Measurements from ENCODE around the gene PI3. TPM values are rescaled to one million over a fixed set of nuclear protein-coding genes. Genes with fewer than 3 reads are reported as not detected.
"Not testable (repeated sequence)": the region's sequence is repeated elsewhere in the genome, so short reads cannot be mapped to it uniquely, and the experiment has no call there.

Gene PI3
- total and polyA plus RNA-seq, 5 donors from 2014 or later, result not detected

- DNase-seq, result no peak
- ATAC-seq (ENCODE audit: low read depth in 2 of 2), result no peak
- H3K27me3 Mint-ChIP-seq, result peaks cover 32% of the 10 kb centered on the region
Observed at GRCh38 chr20:45152405-45152804, 22.3 kb upstream of the PI3 start.

GRCh38 chr20:45153147-45153546 is 21.6 kb upstream of the PI3 start:
- Histone ChIP-seq H3K36me3 (ENCODE audit: control insufficient read depth, insufficient read depth, low read length) (no peaks in the 10 kb centered on the region), H3K4me3 (ENCODE audit: low read depth, low read length) (no peak overlapping the region), H3K27ac (ENCODE audit: insufficient read depth, low read length, poor library complexity, severe bottlenecking) (no peak overlapping the region), H3K27me3 (ENCODE audit: control insufficient read depth, insufficient read depth, low read length) (peaks cover 18% of the 10 kb centered on the region), H3K9me3 (ENCODE audit: control insufficient read depth in 2 of 2, low read length in 2 of 2) (peaks cover 3 to 4% of the 10 kb centered on the region in 2 experiments), H3K4me1 (ENCODE audit: control insufficient read depth, insufficient read depth, low read length, poor library complexity, severe bottlenecking) (no peaks in the 10 kb centered on the region)
- Mint-ChIP-seq H3K9me3 (peaks cover 0 to 6% (median 3%) of the 10 kb centered on the region in 7 donors), H3K36me3 (no peaks in the 10 kb centered on the region), H3K27me3 (peaks cover 34% of the 10 kb centered on the region), H3K27ac (no peak overlapping the region), H3K4me1 (no peaks in the 10 kb centered on the region), H3K4me3 (no peak overlapping the region)
- no peak for DNase-seq
- ATAC-seq (ENCODE audit: low read depth in 2 of 2), result no peak

More at GRCh38 chr20:45152405-45152804, 22.3 kb upstream of the PI3 start:
- Histone ChIP-seq H3K4me3 (ENCODE audit: low read depth, low read length) (no peak overlapping the region), H3K36me3 (ENCODE audit: control insufficient read depth, insufficient read depth, low read length) (no peaks in the 10 kb centered on the region), H3K27me3 (ENCODE audit: control insufficient read depth, insufficient read depth, low read length) (peaks cover 18% of the 10 kb centered on the region), H3K27ac (ENCODE audit: insufficient read depth, low read length, poor library complexity, severe bottlenecking) (no peak overlapping the region), H3K9me3 (ENCODE audit: control insufficient read depth in 2 of 2, low read length in 2 of 2) (peaks cover 0 to 2% of the 10 kb centered on the region in 2 experiments), H3K4me1 (ENCODE audit: control insufficient read depth, insufficient read depth, low read length, poor library complexity, severe bottlenecking) (no peaks in the 10 kb centered on the region)
- Mint-ChIP-seq H3K27ac (no peak overlapping the region), H3K4me3 (no peak overlapping the region), H3K9me3 (peaks cover 0 to 6% (median 3%) of the 10 kb centered on the region in 7 donors), H3K36me3 (no peaks in the 10 kb centered on the region), H3K4me1 (no peaks in the 10 kb centered on the region)

- Histone ChIP-seq H3K27ac (ENCODE audit: insufficient read depth, low read length, poor library complexity, severe bottlenecking) (no peak overlapping the region), H3K4me3 (ENCODE audit: low read depth, low read length) (no peak overlapping the region), H3K4me1 (ENCODE audit: control insufficient read depth, insufficient read depth, low read length, poor library complexity, severe bottlenecking) (no peaks in the 10 kb centered on the region), H3K36me3 (ENCODE audit: control insufficient read depth, insufficient read depth, low read length) (no peaks in the 10 kb centered on the region), H3K27me3 (ENCODE audit: control insufficient read depth, insufficient read depth, low read length) (peaks cover 21% of the 10 kb centered on the region), H3K9me3 (ENCODE audit: control insufficient read depth in 2 of 2, low read length in 2 of 2) (peaks cover 8 to 9% of the 10 kb centered on the region in 2 experiments)
- no peak for ATAC-seq (ENCODE audit: low read depth in 2 of 2)
- peaks cover 39% of the 10 kb centered on the region for H3K27me3 Mint-ChIP-seq
- H3K4me3 Mint-ChIP-seq, result no peak overlapping the region
- H3K27ac Mint-ChIP-seq, result no peak overlapping the region
- H3K4me1 Mint-ChIP-seq, result no peaks in the 10 kb centered on the region
- DNase-seq, result no peak
- H3K36me3 Mint-ChIP-seq, result no peaks in the 10 kb centered on the region
- peaks cover 0 to 12% (median 5%) of the 10 kb centered on the region in 7 donors for H3K9me3 Mint-ChIP-seq
Observed at GRCh38 chr20:45153752-45154151, 20.9 kb upstream of the PI3 start.

- Mint-ChIP-seq H3K27me3 (peaks cover 42% of the 10 kb centered on the region), H3K4me1 (no peaks in the 10 kb centered on the region), H3K9me3 (peaks cover 0 to 17% (median 5%) of the 10 kb centered on the region in 7 donors), H3K36me3 (no peaks in the 10 kb centered on the region), H3K4me3 (no peak overlapping the region), H3K27ac (no peak overlapping the region)
- Histone ChIP-seq H3K27me3 (ENCODE audit: control insufficient read depth, insufficient read depth, low read length) (peaks cover 21% of the 10 kb centered on the region), H3K36me3 (ENCODE audit: control insufficient read depth, insufficient read depth, low read length) (no peaks in the 10 kb centered on the region), H3K9me3 (ENCODE audit: control insufficient read depth in 2 of 2, low read length in 2 of 2) (peaks cover 13% of the 10 kb centered on the region in 2 experiments), H3K27ac (ENCODE audit: insufficient read depth, low read length, poor library complexity, severe bottlenecking) (no peak overlapping the region), H3K4me1 (ENCODE audit: control insufficient read depth, insufficient read depth, low read length, poor library complexity, severe bottlenecking) (no peaks in the 10 kb centered on the region), H3K4me3 (ENCODE audit: low read depth, low read length) (no peak overlapping the region)
- no peak for ATAC-seq (ENCODE audit: low read depth in 2 of 2)
- no peak for DNase-seq
Observed at GRCh38 chr20:45154183-45154582, 20.5 kb upstream of the PI3 start.

GRCh38 chr20:45154794-45155193 is 19.9 kb upstream of the PI3 start:
- Mint-ChIP-seq H3K27me3 (peaks cover 38% of the 10 kb centered on the region), H3K9me3 (peaks cover 0 to 19% (median 5%) of the 10 kb centered on the region in 7 donors)
- H3K36me3 ChIP-seq (ENCODE audit: control insufficient read depth, insufficient read depth, low read length); DNase-seq; H3K4me3 ChIP-seq (ENCODE audit: low read depth, low read length); H3K4me1 ChIP-seq (ENCODE audit: control insufficient read depth, insufficient read depth, low read length, poor library complexity, severe bottlenecking); H3K27ac Mint-ChIP-seq; ATAC-seq (ENCODE audit: low read depth in 2 of 2); H3K36me3 Mint-ChIP-seq; H3K4me3 Mint-ChIP-seq; H3K27ac ChIP-seq (ENCODE audit: insufficient read depth, low read length, poor library complexity, severe bottlenecking); H3K4me1 Mint-ChIP-seq: not testable (repeated sequence)
- Histone ChIP-seq H3K9me3 (ENCODE audit: control insufficient read depth in 2 of 2, low read length in 2 of 2) (peaks cover 16 to 17% of the 10 kb centered on the region in 2 experiments), H3K27me3 (ENCODE audit: control insufficient read depth, insufficient read depth, low read length) (peaks cover 25% of the 10 kb centered on the region)

- Histone ChIP-seq H3K36me3 (ENCODE audit: control insufficient read depth, insufficient read depth, low read length) (no peaks in the 10 kb centered on the region), H3K27me3 (ENCODE audit: control insufficient read depth, insufficient read depth, low read length) (peaks cover 15% of the 10 kb centered on the region), H3K4me1 (ENCODE audit: control insufficient read depth, insufficient read depth, low read length, poor library complexity, severe bottlenecking) (no peaks in the 10 kb centered on the region), H3K27ac (ENCODE audit: insufficient read depth, low read length, poor library complexity, severe bottlenecking) (no peak overlapping the region), H3K4me3 (ENCODE audit: low read depth, low read length) (no peak overlapping the region), H3K9me3 (ENCODE audit: control insufficient read depth in 2 of 2, low read length in 2 of 2) (peaks cover 16 to 17% of the 10 kb centered on the region in 2 experiments)
- DNase-seq, result no peak
- Mint-ChIP-seq H3K27ac (no peak overlapping the region), H3K9me3 (peaks cover 0 to 27% (median 5%) of the 10 kb centered on the region in 7 donors), H3K27me3 (peaks cover 47% of the 10 kb centered on the region), H3K4me1 (no peaks in the 10 kb centered on the region), H3K36me3 (no peaks in the 10 kb centered on the region), H3K4me3 (no peak overlapping the region)
- ATAC-seq (ENCODE audit: low read depth in 2 of 2), result no peak
Observed at GRCh38 chr20:45156713-45157112, 18.0 kb upstream of the PI3 start.

- Mint-ChIP-seq H3K9me3 (peaks cover 0 to 34% (median 7%) of the 10 kb centered on the region in 7 donors), H3K4me3 (no peak overlapping the region), H3K27me3 (peaks cover 57% of the 10 kb centered on the region), H3K4me1 (no peaks in the 10 kb centered on the region), H3K27ac (no peak overlapping the region), H3K36me3 (no peaks in the 10 kb centered on the region)
- Histone ChIP-seq H3K36me3 (ENCODE audit: control insufficient read depth, insufficient read depth, low read length) (no peaks in the 10 kb centered on the region), H3K27me3 (ENCODE audit: control insufficient read depth, insufficient read depth, low read length) (peaks cover 13% of the 10 kb centered on the region), H3K4me1 (ENCODE audit: control insufficient read depth, insufficient read depth, low read length, poor library complexity, severe bottlenecking) (no peaks in the 10 kb centered on the region), H3K4me3 (ENCODE audit: low read depth, low read length) (no peak overlapping the region), H3K9me3 (ENCODE audit: control insufficient read depth in 2 of 2, low read length in 2 of 2) (peaks cover 17 to 25% of the 10 kb centered on the region in 2 experiments), H3K27ac (ENCODE audit: insufficient read depth, low read length, poor library complexity, severe bottlenecking) (no peak overlapping the region)
- DNase-seq, result no peak
- no peak for ATAC-seq (ENCODE audit: low read depth in 2 of 2)
Observed at GRCh38 chr20:45157962-45158361, 16.7 kb upstream of the PI3 start.

GRCh38 chr20:45163083-45163803 is 11.5 kb upstream of the PI3 start:
- DNase-seq, result no peak
- Mint-ChIP-seq H3K27ac (no peak overlapping the region), H3K4me1 (no peaks in the 10 kb centered on the region), H3K27me3 (peaks cover 52% of the 10 kb centered on the region), H3K4me3 (no peak overlapping the region), H3K9me3 (peaks cover 0 to 41% (median 10%) of the 10 kb centered on the region in 7 donors), H3K36me3 (no peaks in the 10 kb centered on the region)
- H3K27ac ChIP-seq (ENCODE audit: insufficient read depth, low read length, poor library complexity, severe bottlenecking), result no peak overlapping the region
- peaks cover 13 to 21% of the 10 kb centered on the region in 2 experiments for H3K9me3 ChIP-seq (ENCODE audit: control insufficient read depth in 2 of 2, low read length in 2 of 2)
- H3K27me3 ChIP-seq (ENCODE audit: control insufficient read depth, insufficient read depth, low read length), result peaks cover 22% of the 10 kb centered on the region
- no peak for ATAC-seq (ENCODE audit: low read depth in 2 of 2)
- H3K4me1 ChIP-seq (ENCODE audit: control insufficient read depth, insufficient read depth, low read length, poor library complexity, severe bottlenecking), result no peaks in the 10 kb centered on the region
- H3K36me3 ChIP-seq (ENCODE audit: control insufficient read depth, insufficient read depth, low read length), result no peaks in the 10 kb centered on the region
- no peak overlapping the region for H3K4me3 ChIP-seq (ENCODE audit: low read depth, low read length)

All from CD4-positive, CD25-positive, alpha-beta regulatory T cell (primary cell).